Measurements from ENCODE around the gene UBE2D2. TPM values are rescaled to one million over a fixed set of nuclear protein-coding genes. Genes with fewer than 3 reads are reported as not detected.

UBE2D2 gene
- total and polyA plus RNA-seq, 4 donors: 84.1 to 97.8 (median 91.2) TPM

- H3K27me3 ChIP-seq (ENCODE audit: control insufficient read depth in 3 of 3, insufficient read depth in 3 of 3, low read length in 2 of 3): no peaks in the 10 kb centered on the region
- no peak overlapping the region for H3K4me3 ChIP-seq
- peak overlapping the region; percentile 28 to 58 for H3K27ac ChIP-seq (ENCODE audit: low read depth in 1 of 2, low read length in 1 of 2)
- TF ChIP-seq, protein P1, sequence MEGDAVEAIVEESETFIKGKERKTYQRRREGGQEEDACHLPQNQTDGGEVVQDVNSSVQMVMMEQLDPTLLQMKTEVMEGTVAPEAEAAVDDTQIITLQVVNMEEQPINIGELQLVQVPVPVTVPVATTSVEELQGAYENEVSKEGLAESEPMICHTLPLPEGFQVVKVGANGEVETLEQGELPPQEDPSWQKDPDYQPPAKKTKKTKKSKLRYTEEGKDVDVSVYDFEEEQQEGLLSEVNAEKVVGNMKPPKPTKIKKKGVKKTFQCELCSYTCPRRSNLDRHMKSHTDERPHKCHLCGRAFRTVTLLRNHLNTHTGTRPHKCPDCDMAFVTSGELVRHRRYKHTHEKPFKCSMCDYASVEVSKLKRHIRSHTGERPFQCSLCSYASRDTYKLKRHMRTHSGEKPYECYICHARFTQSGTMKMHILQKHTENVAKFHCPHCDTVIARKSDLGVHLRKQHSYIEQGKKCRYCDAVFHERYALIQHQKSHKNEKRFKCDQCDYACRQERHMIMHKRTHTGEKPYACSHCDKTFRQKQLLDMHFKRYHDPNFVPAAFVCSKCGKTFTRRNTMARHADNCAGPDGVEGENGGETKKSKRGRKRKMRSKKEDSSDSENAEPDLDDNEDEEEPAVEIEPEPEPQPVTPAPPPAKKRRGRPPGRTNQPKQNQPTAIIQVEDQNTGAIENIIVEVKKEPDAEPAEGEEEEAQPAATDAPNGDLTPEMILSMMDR (IDR thresholded peaks at IDR 0.05; ENCODE audit: control extremely low read depth, extremely low read depth): no peak
- H3K9me3 ChIP-seq (ENCODE audit: control insufficient read depth in 4 of 4, insufficient read depth in 3 of 4, low read length in 3 of 4): no peaks in the 10 kb centered on the region
- WGBS, 2 donors: 91 to 94% methylated on average over 11 of the region's 11 CpGs
- no peak overlapping the region for H3K9ac ChIP-seq (ENCODE audit: insufficient read depth in 1 of 2, low read length in 2 of 2)
- peaks cover 6 to 46% (median 17%) of the 10 kb centered on the region in 5 donors for H3K4me1 ChIP-seq (ENCODE audit: control insufficient read depth in 5 of 5, insufficient read depth in 5 of 5, low read length in 5 of 5)
- DNase-seq: no peak
- H3K36me3 ChIP-seq (ENCODE audit: control insufficient read depth in 4 of 4, insufficient read depth in 4 of 4, low read length in 4 of 4): no peaks in the 10 kb centered on the region
- ATAC-seq (ENCODE audit: insufficient read depth, low FRiP score): no peak
These were observed 104.5 kb downstream of the UBE2D2 start for GRCh38 chr5:139665626-139666025.

DNA sequence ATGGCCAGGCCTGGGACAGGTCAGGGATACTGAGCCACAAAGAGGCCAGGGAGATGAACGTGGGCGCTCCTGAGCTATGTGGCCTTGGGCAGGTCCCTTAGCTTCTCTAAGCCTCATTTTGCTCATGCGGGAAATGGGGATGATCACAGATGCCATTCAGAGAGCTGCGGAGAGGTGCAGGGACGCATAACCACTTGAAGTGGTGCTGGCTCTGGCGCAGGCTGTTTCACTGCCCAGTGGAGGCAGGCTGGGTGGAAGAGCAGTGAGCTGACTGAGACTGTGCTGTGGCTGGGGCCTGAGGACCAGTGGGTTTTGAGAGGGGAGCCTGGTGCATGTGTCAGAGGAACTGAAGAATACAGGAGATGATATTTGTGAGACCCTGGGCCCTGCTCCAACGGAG is 105.4 kb downstream of the UBE2D2 start:
- H3K4me3 ChIP-seq: no peak overlapping the region
- no peaks in the 10 kb centered on the region for H3K36me3 ChIP-seq (ENCODE audit: control insufficient read depth in 4 of 4, insufficient read depth in 4 of 4, low read length in 4 of 4)
- DNase-seq: no peak
- no peak for ATAC-seq (ENCODE audit: insufficient read depth, low FRiP score)
- peak overlapping the region; percentile 15 to 95 for H3K27ac ChIP-seq (ENCODE audit: low read depth in 1 of 2, low read length in 1 of 2)
- no peaks in the 10 kb centered on the region for H3K9me3 ChIP-seq (ENCODE audit: control insufficient read depth in 4 of 4, insufficient read depth in 3 of 4, low read length in 3 of 4)
- 85 to 87% methylated on average over 7 of the region's 7 CpGs for WGBS, 2 donors
- H3K27me3 ChIP-seq (ENCODE audit: control insufficient read depth in 3 of 3, insufficient read depth in 3 of 3, low read length in 2 of 3): no peaks in the 10 kb centered on the region
- no peak overlapping the region for H3K9ac ChIP-seq (ENCODE audit: insufficient read depth in 1 of 2, low read length in 2 of 2)
- H3K4me1 ChIP-seq (ENCODE audit: control insufficient read depth in 5 of 5, insufficient read depth in 5 of 5, low read length in 5 of 5): peaks cover 6 to 48% (median 19%) of the 10 kb centered on the region in 5 donors
- TF ChIP-seq, protein P1 (IDR thresholded peaks at IDR 0.05; ENCODE audit: control extremely low read depth, extremely low read depth): no peak

DNA sequence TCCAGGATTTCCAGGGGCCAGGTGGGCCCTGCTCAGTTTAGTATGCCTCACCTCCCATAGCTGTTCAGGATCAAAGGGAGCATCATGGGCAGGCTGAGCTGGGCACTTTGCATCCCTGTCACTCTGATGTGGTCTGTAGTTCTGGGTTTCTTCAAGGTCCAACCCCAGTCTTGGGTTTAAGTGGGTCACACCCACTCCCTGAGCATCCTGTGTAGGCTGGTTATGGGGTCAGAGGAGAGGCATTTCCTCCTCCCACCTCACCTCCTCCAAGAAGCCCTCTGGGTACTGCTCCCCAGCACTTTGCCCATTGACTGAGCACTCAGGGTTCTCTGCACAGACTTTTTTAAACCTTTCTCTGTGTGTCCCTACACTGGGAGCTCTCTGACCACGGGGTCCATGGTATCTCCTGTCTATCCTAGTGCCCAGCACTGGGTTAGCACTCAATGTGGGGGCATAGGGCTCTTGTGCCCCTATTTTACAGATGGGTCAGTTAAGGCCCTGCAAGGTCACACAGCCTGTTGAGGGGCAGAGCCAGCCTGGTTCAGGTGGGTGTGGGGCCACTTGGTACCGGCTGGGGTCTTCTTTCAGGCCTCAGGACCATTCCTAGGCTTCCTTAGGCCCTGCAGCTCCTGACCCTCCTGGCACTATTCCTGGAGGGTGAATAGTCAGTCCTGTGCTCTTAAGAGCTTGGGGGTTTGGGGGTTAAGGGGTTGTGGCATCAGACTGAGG is 106.0 kb downstream of the UBE2D2 start:
- ATAC-seq (ENCODE audit: insufficient read depth, low FRiP score) (no peak), DNase-seq (no peak)
- WGBS, 2 donors: 83 to 93% methylated on average over 2 of the region's 2 CpGs
- Histone ChIP-seq H3K9me3 (ENCODE audit: control insufficient read depth in 4 of 4, insufficient read depth in 3 of 4, low read length in 3 of 4) (no peaks in the 10 kb centered on the region), H3K27ac (ENCODE audit: low read depth in 1 of 2, low read length in 1 of 2) (peak overlapping the region; percentile 92 to 95), H3K36me3 (ENCODE audit: control insufficient read depth in 4 of 4, insufficient read depth in 4 of 4, low read length in 4 of 4) (no peaks in the 10 kb centered on the region), H3K4me3 (no peak overlapping the region), H3K4me1 (ENCODE audit: control insufficient read depth in 5 of 5, insufficient read depth in 5 of 5, low read length in 5 of 5) (peaks cover 6 to 46% (median 18%) of the 10 kb centered on the region in 5 donors), H3K9ac (ENCODE audit: insufficient read depth in 1 of 2, low read length in 2 of 2) (peak overlapping the region in 1 of 2 donors; percentile 27), H3K27me3 (ENCODE audit: control insufficient read depth in 3 of 3, insufficient read depth in 3 of 3, low read length in 2 of 3) (no peaks in the 10 kb centered on the region)
- TF ChIP-seq, protein P1 (IDR thresholded peaks at IDR 0.05; ENCODE audit: control extremely low read depth, extremely low read depth): no peak

All from lung (tissue), 12 donors.